H1 (cell line): ENCODE data around the gene CPO. TPM values are rescaled to one million over a fixed set of nuclear protein-coding genes. Genes with fewer than 3 reads are reported as not detected.

ENCODE experiments used
- CTCF ChIA-PET: fragments of 300-600 bp; sonication (Branson Sonifier 250); formaldehyde crosslinking; loops from one replicate; lab custom pipeline; 2021; ENCODE audit not compliant: partially characterized antibody; lab: Charles Lee
- POLR2A ChIA-PET: fragments of 300-600 bp; sonication (Branson Sonifier 250); formaldehyde crosslinking; loops from one replicate; lab custom pipeline; 2021; ENCODE audit warnings: inconsistent platforms; ENCODE audit not compliant: partially characterized antibody; lab: Charles Lee
- DNase-seq, 2 experiments: peaks; one replicate each; pipeline versions ENCODE4 v3.0.0 to v3.0.0-alpha.2; 2010 to 2022; ENCODE audit warnings: low spot score in 2 of 2, low read depth in 1 of 2, mixed read lengths in 1 of 2
- FAIRE-seq: peaks from 2 replicates; lab custom pipeline; 2011; peaks lifted over from hg19 to GRCh38; lab: Jason Lieb, UNC
- H2AFZ ChIP-seq: 2 replicates; pipeline ENCODE4 v1.8.1; 2012; ENCODE audit warnings: low read length, inconsistent platforms
- H2AK5ac ChIP-seq: 2 replicates; pipeline ENCODE4 v1.6.1; 2013; ENCODE audit warnings: low read depth, low read length
- H2BK120ac ChIP-seq: replicated peaks from 2 replicates; pipeline ENCODE3; 2013; ENCODE audit warnings: low read depth, low read length, inconsistent platforms
- H2BK12ac ChIP-seq: 2 replicates; pipeline ENCODE4 v1.6.1; 2013; ENCODE audit warnings: low read depth, low read length
- H2BK15ac ChIP-seq: 2 replicates; pipeline ENCODE4 v1.6.1; 2013; ENCODE audit warnings: low read length
- H2BK20ac ChIP-seq: 2 replicates; pipeline ENCODE4 v1.6.1; 2013; ENCODE audit warnings: low read length
- H2BK5ac ChIP-seq: 2 replicates; pipeline ENCODE4 v1.6.1; 2013; ENCODE audit warnings: low read depth, low read length
- H3K14ac ChIP-seq: 2 replicates; pipeline ENCODE4 v1.6.1; 2013; ENCODE audit warnings: inconsistent platforms; ENCODE audit not compliant: insufficient read length
- H3K18ac ChIP-seq: 2 replicates; pipeline ENCODE4 v1.6.1; 2013; ENCODE audit warnings: low read length; ENCODE audit errors: extremely low read depth
- H3K23ac ChIP-seq: 2 replicates; pipeline ENCODE4 v1.6.1; 2013; ENCODE audit warnings: inconsistent platforms; ENCODE audit not compliant: insufficient read length
- H3K23me2 ChIP-seq: 2 replicates; pipeline ENCODE4 v1.6.1; 2013; ENCODE audit warnings: low read depth, low read length
- H3K27ac ChIP-seq: 2 replicates; pipeline ENCODE4 v1.6.1; 2011; ENCODE audit warnings: low read depth, low read length, inconsistent platforms
- H3K27me3 ChIP-seq, 4 experiments: replicated peaks in 1 of 4; 1 replicate in 1 of 4; 2 replicates in 3 of 4; pipeline versions ENCODE4 v1.6.1 to v1.8.1; 2011 to 2013; ENCODE audit warnings: low read length in 3 of 4, mild to moderate bottlenecking in 3 of 4, inconsistent platforms in 2 of 4, mixed read lengths in 2 of 4, moderate library complexity in 1 of 4; ENCODE audit not compliant: control insufficient read depth in 3 of 4, insufficient read depth in 3 of 4; ENCODE audit errors: extremely low read depth in 1 of 4
- H3K36me3 ChIP-seq, 4 experiments: 2 replicates each; pipeline versions ENCODE4 v1.6.1 to v1.8.1; 2011 to 2013; ENCODE audit warnings: mild to moderate bottlenecking in 4 of 4, low read length in 3 of 4, moderate library complexity in 2 of 4, control low read depth in 1 of 4, inconsistent platforms in 1 of 4; ENCODE audit not compliant: insufficient read depth in 4 of 4, control insufficient read depth in 2 of 4
- H3K4ac ChIP-seq: replicated peaks from 2 replicates; pipeline ENCODE3; 2013; ENCODE audit warnings: low read length, low read depth, mixed read lengths, inconsistent platforms; ENCODE audit not compliant: insufficient read length
- H3K4me1 ChIP-seq, 4 experiments: replicated peaks in 1 of 4; 1 replicate in 1 of 4; 2 replicates in 3 of 4; pipeline versions ENCODE4 v1.6.1 to v1.8.1; 2011 to 2013; ENCODE audit warnings: low read length in 3 of 4, inconsistent platforms in 2 of 4, mixed read lengths in 1 of 4; ENCODE audit not compliant: insufficient read depth in 4 of 4, control insufficient read depth in 3 of 4
- H3K4me2 ChIP-seq, 2 experiments: 2 replicates each; pipeline versions ENCODE4 v1.6.1 to v1.8.1; 2011 to 2013; ENCODE audit warnings: low read depth in 2 of 2, low read length in 2 of 2, control low read depth in 1 of 2, inconsistent platforms in 1 of 2, mild to moderate bottlenecking in 1 of 2; ENCODE audit not compliant: insufficient read depth in 1 of 2
- H3K4me3 ChIP-seq, 4 experiments: fragments of 200-600, 300-600 bp in 1 of 4; sonication (generic), shearing (Covaris generic), sonication (Bioruptor Twin) in 1 of 4; 2 replicates each; pipeline versions ENCODE4 v1.5.1 to v1.8.1; 2011 to 2016; ENCODE audit warnings: low read length in 4 of 4, low read depth in 3 of 4, control low read depth in 2 of 4, inconsistent platforms in 2 of 4, mild to moderate bottlenecking in 2 of 4, mixed read lengths in 1 of 4, moderate library complexity in 1 of 4; ENCODE audit not compliant: insufficient read depth in 2 of 4; ENCODE audit errors: extremely low read depth in 1 of 4
- H3K56ac ChIP-seq: replicated peaks from 2 replicates; pipeline ENCODE3; 2013; ENCODE audit warnings: low read depth, mild to moderate bottlenecking, mixed read lengths, low read length, inconsistent platforms; ENCODE audit not compliant: insufficient read length
- H3K79me1 ChIP-seq: 2 replicates; pipeline ENCODE4 v1.6.1; 2013; ENCODE audit warnings: low read depth, low read length, control low read depth
- H3K79me2 ChIP-seq, 2 experiments: 2 replicates each; pipeline versions ENCODE4 v1.6.1 to v1.8.1; 2012 to 2013; ENCODE audit warnings: low read length in 2 of 2, mild to moderate bottlenecking in 2 of 2, inconsistent platforms in 1 of 2; ENCODE audit not compliant: insufficient read depth in 2 of 2, control insufficient read depth in 1 of 2
- H3K9ac ChIP-seq, 4 experiments: replicated peaks in 1 of 4; 1 replicate in 1 of 4; 2 replicates in 3 of 4; pipeline versions ENCODE4 v1.6.1 to v1.8.1; 2011 to 2013; ENCODE audit warnings: low read depth in 3 of 4, low read length in 3 of 4, control low read depth in 2 of 4, mild to moderate bottlenecking in 2 of 4, moderate library complexity in 2 of 4, inconsistent platforms in 1 of 4; ENCODE audit errors: extremely low read depth in 1 of 4
- H3K9me3 ChIP-seq, 2 experiments: 2 replicates each; pipeline versions ENCODE4 v1.6.1 to v1.8.1; 2012 to 2013; ENCODE audit warnings: mild to moderate bottlenecking in 2 of 2, moderate library complexity in 2 of 2, control low read depth in 1 of 2, inconsistent platforms in 1 of 2, low read depth in 1 of 2, low read length in 1 of 2, mixed read lengths in 1 of 2; ENCODE audit not compliant: insufficient read depth in 2 of 2
- H4K20me1 ChIP-seq, 2 experiments: replicated peaks in 1 of 2; 2 replicates each; pipeline versions ENCODE3 to v1.8.1; 2011 to 2013; ENCODE audit warnings: inconsistent platforms in 2 of 2, low read length in 2 of 2, mild to moderate bottlenecking in 1 of 2; ENCODE audit not compliant: insufficient read depth in 2 of 2, control insufficient read depth in 1 of 2
- H4K5ac ChIP-seq: 2 replicates; pipeline ENCODE4 v1.6.1; 2013; ENCODE audit warnings: low read length, low read depth, mixed read lengths, inconsistent platforms; ENCODE audit not compliant: insufficient read length
- H4K8ac ChIP-seq: 2 replicates; pipeline ENCODE4 v1.8.0; 2013; ENCODE audit warnings: mild to moderate bottlenecking, moderate library complexity, low read length, inconsistent platforms; ENCODE audit not compliant: insufficient read depth; ENCODE audit errors: extremely low read depth
- H4K91ac ChIP-seq: replicated peaks from 2 replicates; pipeline ENCODE3; 2013; ENCODE audit warnings: low read length, mixed read lengths, inconsistent platforms; ENCODE audit not compliant: insufficient read length
- POLR2AphosphoS5 ChIP-seq: IDR thresholded peaks from 2 replicates; pipeline ENCODE4 v1.6.1; 2011; ENCODE audit warnings: low read depth, low read length
- RXRA ChIP-seq: IDR thresholded peaks from 2 replicates; pipeline ENCODE4 v1.6.1; 2011; ENCODE audit warnings: low read depth, mild to moderate bottlenecking, low read length, moderate library complexity; ENCODE audit not compliant: insufficient read depth
- TEAD4 ChIP-seq: IDR thresholded peaks from 2 replicates; pipeline ENCODE4 v1.6.1; 2012; ENCODE audit warnings: low read depth, low read length, inconsistent platforms, mixed read lengths
- WGBS, 2 experiments: shearing (Covaris generic) in 1 of 2; methylation state at CpG; one replicate each; pipeline versions ENCODE4 v1.1.6 to v1.1.7; 2013 to 2015; ENCODE audit warnings: low lambda C conversion rate in 2 of 2, mixed read lengths in 2 of 2, inconsistent platforms in 1 of 2, low coverage in 1 of 2, missing lambda C conversion rate in 1 of 2; ENCODE audit not compliant: insufficient replicate concordance in 2 of 2, insufficient coverage in 1 of 2, insufficient read length in 1 of 2; ENCODE audit errors: extremely low coverage in 1 of 2, missing lambda C conversion rate in 1 of 2; 5-methylcytosine and 5-hydroxymethylcytosine counted together
- long read RNA-seq, 2 experiments: library from RNA in 1 of 2; library from capped mRNA in 1 of 2; stranded (forward); transcript quantifications; one replicate each; pipeline ENCODE4 v2.0.0, GENCODE V29; 2021; ENCODE audit warnings: inconsistent platforms in 1 of 2
- polyA minus RNA-seq, 3 experiments: library from RNA; depleted of rRNA, polyadenylated mRNA; stranded (reverse); fragments of >200 nt; gene quantifications; 1 replicate in 2 of 3; 2 replicates in 1 of 3; pipeline ENCODE4 v1.2.3, GENCODE V29; 2011
- polyA plus RNA-seq, 7 experiments: library from polyadenylated mRNA; depleted of rRNA in 3 of 7; stranded (reverse) in 5 of 7; unstranded in 2 of 7; fragments of >200 nt in 5 of 7; fragments of 200-250 nt in 2 of 7; gene quantifications; 1 replicate in 5 of 7; 2 replicates in 1 of 7; 4 replicates in 1 of 7; pipeline versions ENCODE4 v1.2.1 to v1.2.3, GENCODE V29; 2011 to 2013; ENCODE audit warnings: missing spikeins in 2 of 7, mixed read lengths in 2 of 7
- total RNA-seq: library from RNA; stranded (reverse); fragmentation: NEBNext Ultra II Directional; extraction: Animal tissue kit (Norgen Biotek cat#: 25700); gene quantifications from 2 replicates; pipeline ENCODE4 v1.2.1, GENCODE V29; 2021
- TF ChIP-seq, protein P1 (sequence below): IDR thresholded peaks from 2 replicates; pipeline ENCODE4 v1.6.1; 2011; ENCODE audit warnings: low read depth, mild to moderate bottlenecking, low read length; ENCODE audit not compliant: insufficient read depth

The CPO gene, protein sequence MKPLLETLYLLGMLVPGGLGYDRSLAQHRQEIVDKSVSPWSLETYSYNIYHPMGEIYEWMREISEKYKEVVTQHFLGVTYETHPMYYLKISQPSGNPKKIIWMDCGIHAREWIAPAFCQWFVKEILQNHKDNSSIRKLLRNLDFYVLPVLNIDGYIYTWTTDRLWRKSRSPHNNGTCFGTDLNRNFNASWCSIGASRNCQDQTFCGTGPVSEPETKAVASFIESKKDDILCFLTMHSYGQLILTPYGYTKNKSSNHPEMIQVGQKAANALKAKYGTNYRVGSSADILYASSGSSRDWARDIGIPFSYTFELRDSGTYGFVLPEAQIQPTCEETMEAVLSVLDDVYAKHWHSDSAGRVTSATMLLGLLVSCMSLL
- total RNA-seq = 1.3 and 1.9 TPM in 2 replicates
- polyA plus RNA-seq (2011; rRNA removed) = 0.50 and 1.3 TPM in 2 replicates
- 1.1 TPM for polyA plus RNA-seq (2011; cell fraction: cytosol; rRNA removed)
- 1.4 TPM for polyA plus RNA-seq (2011; cell fraction: nucleus; rRNA removed)
- 0.79 to 1.4 TPM (median 1.1 TPM) in 4 replicates for polyA plus RNA-seq (2012, experiment 1 of 2)
- polyA plus RNA-seq (2012, experiment 2 of 2) = 0.14 TPM
- 0.51 TPM for polyA plus RNA-seq (2013, experiment 1 of 2)
- polyA plus RNA-seq (2013, experiment 2 of 2) = 0.50 TPM
- polyA minus RNA-seq (2011; rRNA and poly(A)+ RNA removed) = 1.3 and 1.5 TPM in 2 replicates
- polyA minus RNA-seq (2011; cell fraction: cytosol; rRNA and poly(A)+ RNA removed) = not detected
- polyA minus RNA-seq (2011; cell fraction: nucleus; rRNA and poly(A)+ RNA removed) = 0.90 TPM
- long read RNA-seq, experiment 1 = 0 reads
- long read RNA-seq, experiment 2, partial matches to known transcripts = 0 of 5 reads
- long read RNA-seq, experiment 2, other reads (novel, unspliced or antisense) = 5 of 5 reads

DNA sequence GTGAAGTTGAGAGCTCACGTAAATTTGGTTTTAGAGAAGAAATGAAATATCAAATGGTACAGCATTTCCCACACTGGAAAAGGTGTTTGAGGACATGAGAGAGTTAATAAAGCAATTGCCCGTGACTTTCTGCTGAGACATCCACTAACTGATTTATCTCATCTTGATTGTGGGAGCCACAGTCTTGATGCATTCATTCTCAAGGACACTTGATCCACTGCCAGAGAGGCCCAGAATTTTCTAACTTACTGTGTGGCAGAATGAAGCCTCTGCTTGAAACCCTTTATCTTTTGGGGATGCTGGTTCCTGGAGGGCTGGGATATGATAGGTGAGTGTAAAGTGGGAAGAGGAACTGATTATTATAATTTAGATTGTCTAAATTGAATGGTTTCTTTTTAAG, at the start of gene CPO:
CPO (plus strand) TSS at position 179 of the 400 bp plus-strand sequence; CDS start at position 261, 82 bp downstream.
- no peak within 1 kb of the TSS for H3K56ac ChIP-seq
- H3K9me3 ChIP-seq = no peaks in the 10 kb centered on the region
- no peak within 1 kb of the TSS for H3K9ac ChIP-seq
- DNase-seq = no peak
- H3K14ac ChIP-seq = no peak within 1 kb of the TSS
- H2BK20ac ChIP-seq = no peak within 1 kb of the TSS
- H3K79me2 ChIP-seq = no peaks in the 10 kb centered on the region
- H4K5ac ChIP-seq = no peak within 1 kb of the TSS
- H2AK5ac ChIP-seq = no peak within 1 kb of the TSS
- H3K4me1 ChIP-seq = 0 out of 7 replicates have a peak, but pooled peaks cover 0 to 3% (median 0%) of the 10 kb centered on the region in 4 experiments
- H3K27me3 ChIP-seq = no peaks in the 10 kb centered on the region
- H3K27ac ChIP-seq = no peak within 1 kb of the TSS
- H4K91ac ChIP-seq = no peak within 1 kb of the TSS
- no peak within 1 kb of the TSS for H2BK5ac ChIP-seq
- H2BK120ac ChIP-seq = no peak within 1 kb of the TSS
- H3K23ac ChIP-seq = no peak within 1 kb of the TSS
- no peak within 1 kb of the TSS for H3K18ac ChIP-seq
- no peak within 1 kb of the TSS for H2BK15ac ChIP-seq
- CTCF ChIA-PET = no interaction called here
- H3K4me3 ChIP-seq = no peak within 1 kb of the TSS
- no peak within 1 kb of the TSS for H4K8ac ChIP-seq
- POLR2A ChIA-PET = no interaction called here
- no peak within 1 kb of the TSS for H2AFZ ChIP-seq
- H2BK12ac ChIP-seq = no peak within 1 kb of the TSS
- H3K79me1 ChIP-seq = no peaks in the 10 kb centered on the region
- no peaks in the 10 kb centered on the region for H3K23me2 ChIP-seq
- TF ChIP-seq RXRA = no peak
- TF ChIP-seq, protein P1, sequence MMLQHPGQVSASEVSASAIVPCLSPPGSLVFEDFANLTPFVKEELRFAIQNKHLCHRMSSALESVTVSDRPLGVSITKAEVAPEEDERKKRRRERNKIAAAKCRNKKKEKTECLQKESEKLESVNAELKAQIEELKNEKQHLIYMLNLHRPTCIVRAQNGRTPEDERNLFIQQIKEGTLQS = no peak
- no peak for TF ChIP-seq POLR2AphosphoS5
- TF ChIP-seq TEAD4 = no peak
- TF ChIP-seq, all 59 proteins: peak for 0
- no peak within 1 kb of the TSS for H3K4ac ChIP-seq
- H3K36me3 ChIP-seq = no peaks in the 10 kb centered on the region
- WGBS, 2 experiments = 74% methylated on average over 2 of the region's 2 CpGs; no CpG with 5 or more reads in 1 of the 2 experiments
- FAIRE-seq = no peak
- no peaks in the 10 kb centered on the region for H4K20me1 ChIP-seq
- no peak within 1 kb of the TSS for H3K4me2 ChIP-seq
